Astrocyte of the cerebellum (primary cell): ENCODE results near the gene UQCC2.

Experiments
- DNase-seq: peaks from one replicate; pipeline ENCODE4 v3.0.0-alpha.2; 2011; ENCODE audit warnings: low read depth
- H3K4me3 ChIP-seq: 2 replicates; pipeline ENCODE4 v1.5.1; 2011; ENCODE audit warnings: mild to moderate bottlenecking, low read depth, low read length, moderate library complexity
- in situ Hi-C: cut with HindIII; loops from 2 replicates; pipeline ENCODE4 v1.10.0; 2017; ENCODE audit warnings: low sequenced_read_pairs
- TF ChIP-seq, protein P1 (sequence below): IDR thresholded peaks from 2 replicates; pipeline ENCODE4 v1.5.1; 2012; ENCODE audit warnings: low read length, low read depth, moderate library complexity, mild to moderate bottlenecking; ENCODE audit errors: missing control alignments

UQCC2 gene

DNA sequence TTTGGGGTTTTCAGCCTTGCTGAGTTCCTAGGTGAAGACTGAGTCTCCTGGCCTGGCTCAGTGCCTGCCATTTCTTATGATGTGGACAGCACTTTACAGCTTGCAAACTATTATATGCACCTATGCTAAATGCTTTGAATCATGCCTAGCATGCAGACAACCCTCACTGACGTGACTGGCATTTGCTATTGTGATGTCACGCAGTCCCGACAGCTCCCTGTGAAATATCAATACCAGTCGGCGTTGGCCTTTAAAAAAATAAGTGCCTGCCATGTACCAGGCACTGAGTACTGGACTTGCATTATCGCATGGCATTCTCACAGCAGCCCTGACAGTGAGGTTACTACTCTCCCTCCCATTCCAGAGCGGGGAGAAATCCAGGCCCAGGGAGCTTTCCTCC, 35.5 kb downstream of the UQCC2 start:
- no peak overlapping the region for H3K4me3 ChIP-seq
- TF ChIP-seq, protein P1, sequence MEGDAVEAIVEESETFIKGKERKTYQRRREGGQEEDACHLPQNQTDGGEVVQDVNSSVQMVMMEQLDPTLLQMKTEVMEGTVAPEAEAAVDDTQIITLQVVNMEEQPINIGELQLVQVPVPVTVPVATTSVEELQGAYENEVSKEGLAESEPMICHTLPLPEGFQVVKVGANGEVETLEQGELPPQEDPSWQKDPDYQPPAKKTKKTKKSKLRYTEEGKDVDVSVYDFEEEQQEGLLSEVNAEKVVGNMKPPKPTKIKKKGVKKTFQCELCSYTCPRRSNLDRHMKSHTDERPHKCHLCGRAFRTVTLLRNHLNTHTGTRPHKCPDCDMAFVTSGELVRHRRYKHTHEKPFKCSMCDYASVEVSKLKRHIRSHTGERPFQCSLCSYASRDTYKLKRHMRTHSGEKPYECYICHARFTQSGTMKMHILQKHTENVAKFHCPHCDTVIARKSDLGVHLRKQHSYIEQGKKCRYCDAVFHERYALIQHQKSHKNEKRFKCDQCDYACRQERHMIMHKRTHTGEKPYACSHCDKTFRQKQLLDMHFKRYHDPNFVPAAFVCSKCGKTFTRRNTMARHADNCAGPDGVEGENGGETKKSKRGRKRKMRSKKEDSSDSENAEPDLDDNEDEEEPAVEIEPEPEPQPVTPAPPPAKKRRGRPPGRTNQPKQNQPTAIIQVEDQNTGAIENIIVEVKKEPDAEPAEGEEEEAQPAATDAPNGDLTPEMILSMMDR = no peak
- no peak for DNase-seq
- in situ Hi-C loops = no loop called here

GRCh38 chr6:33673851-33674250, 37.6 kb downstream of the UQCC2 start:
- in situ Hi-C loops = no loop called here
- no peak for DNase-seq
- TF ChIP-seq, protein P1 = no peak
- H3K4me3 ChIP-seq = no peak overlapping the region

- H3K4me3 ChIP-seq = no peak overlapping the region
- TF ChIP-seq, protein P1 = peak; percentile 60
- peak; percentile 80 for DNase-seq
- in situ Hi-C loops = no loop called here
These were observed 38.7 kb downstream of the UQCC2 start for GRCh38 chr6:33672808-33673207.

GRCh38 chr6:33671744-33672072, 39.8 kb downstream of the UQCC2 start:
- H3K4me3 ChIP-seq = no peak overlapping the region
- TF ChIP-seq, protein P1 = no peak
- in situ Hi-C loops = no loop called here
- no peak for DNase-seq

GRCh38 chr6:33670971-33671743, 40.3 kb downstream of the UQCC2 start:
- H3K4me3 ChIP-seq = no peak overlapping the region
- TF ChIP-seq, protein P1 = no peak
- no peak for DNase-seq
- in situ Hi-C loops = no loop called here

- TF ChIP-seq, protein P1 = no peak
- no peak for DNase-seq
- in situ Hi-C loops = no loop called here
- H3K4me3 ChIP-seq = no peak overlapping the region
These were observed 41.3 kb downstream of the UQCC2 start for GRCh38 chr6:33670086-33670660.
